Astrocyte (in vitro differentiated cells and primary cell): ENCODE results near the gene NAV2.

Experiments
- EZH2 ChIP-seq: IDR thresholded peaks from 2 replicates; pipeline ENCODE4 v1.6.1; 2012; ENCODE audit warnings: mild to moderate bottlenecking, low read length, inconsistent platforms; ENCODE audit not compliant: insufficient read depth
- TF ChIP-seq, protein P1 (sequence below): IDR thresholded peaks from 2 replicates; pipeline ENCODE4 v1.5.1; 2011; ENCODE audit warnings: low read depth, mild to moderate bottlenecking, inconsistent platforms, low read length, moderate library complexity; ENCODE audit not compliant: insufficient read depth

DNA sequence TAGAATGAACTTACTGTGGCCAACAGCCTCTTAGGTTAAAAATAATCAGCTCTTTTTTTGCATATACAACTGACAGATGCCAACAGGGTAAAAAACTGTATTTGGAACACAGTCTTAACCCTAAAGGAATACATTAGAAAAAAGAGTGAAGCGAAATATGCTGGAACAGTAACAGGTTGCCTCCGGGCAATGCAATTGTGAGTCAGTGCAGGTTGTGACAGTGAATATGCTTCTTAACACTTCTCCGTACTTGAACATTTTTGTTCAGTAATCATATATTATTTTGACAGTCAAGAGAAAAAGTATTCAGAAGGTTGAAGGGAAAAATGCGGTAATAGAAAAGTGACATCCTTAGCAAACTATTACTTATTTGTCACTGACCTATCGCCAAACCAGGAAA is 349.1 kb downstream of the NAV2 start:
- TF ChIP-seq, protein P1, sequence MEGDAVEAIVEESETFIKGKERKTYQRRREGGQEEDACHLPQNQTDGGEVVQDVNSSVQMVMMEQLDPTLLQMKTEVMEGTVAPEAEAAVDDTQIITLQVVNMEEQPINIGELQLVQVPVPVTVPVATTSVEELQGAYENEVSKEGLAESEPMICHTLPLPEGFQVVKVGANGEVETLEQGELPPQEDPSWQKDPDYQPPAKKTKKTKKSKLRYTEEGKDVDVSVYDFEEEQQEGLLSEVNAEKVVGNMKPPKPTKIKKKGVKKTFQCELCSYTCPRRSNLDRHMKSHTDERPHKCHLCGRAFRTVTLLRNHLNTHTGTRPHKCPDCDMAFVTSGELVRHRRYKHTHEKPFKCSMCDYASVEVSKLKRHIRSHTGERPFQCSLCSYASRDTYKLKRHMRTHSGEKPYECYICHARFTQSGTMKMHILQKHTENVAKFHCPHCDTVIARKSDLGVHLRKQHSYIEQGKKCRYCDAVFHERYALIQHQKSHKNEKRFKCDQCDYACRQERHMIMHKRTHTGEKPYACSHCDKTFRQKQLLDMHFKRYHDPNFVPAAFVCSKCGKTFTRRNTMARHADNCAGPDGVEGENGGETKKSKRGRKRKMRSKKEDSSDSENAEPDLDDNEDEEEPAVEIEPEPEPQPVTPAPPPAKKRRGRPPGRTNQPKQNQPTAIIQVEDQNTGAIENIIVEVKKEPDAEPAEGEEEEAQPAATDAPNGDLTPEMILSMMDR = no peak
- no peak for TF ChIP-seq EZH2
